B cell (primary cell): ENCODE results near the gene MAPK4. TPM values are rescaled to one million over a fixed set of nuclear protein-coding genes. Genes with fewer than 3 reads are reported as not detected.
"Not testable (repeated sequence)": the region's sequence is repeated elsewhere in the genome, so short reads cannot be mapped to it uniquely, and the experiment has no call there.

Source experiments
- ATAC-seq: fragments of 200-7000 bp; cut with Tn5 transposase; one replicate; pipeline ENCODE4 v1.10.0; 2021; ENCODE audit warnings: low read depth, mild to moderate bottlenecking, moderate number of reproducible peaks, moderate library complexity
- CTCF ChIA-PET: fragments of 350-600 bp; sonication (Branson Sonifier 250); formaldehyde crosslinking; loops from one replicate; lab custom pipeline; 2021; ENCODE audit warnings: antibody characterized with exemption, inconsistent platforms; lab: Charles Lee
- POLR2A ChIA-PET: fragments of 350-600 bp; sonication (Branson Sonifier 250); formaldehyde crosslinking; loops from one replicate; lab custom pipeline; 2021; ENCODE audit warnings: antibody characterized with exemption; lab: Charles Lee
- DNase-seq: peaks from one replicate; pipeline ENCODE4 v3.0.0; 2013
- H2AFZ ChIP-seq: 2 replicates; pipeline ENCODE4 v1.6.1; 2012; ENCODE audit warnings: mild to moderate bottlenecking, low read depth, low read length; ENCODE audit not compliant: insufficient read depth, poor library complexity, severe bottlenecking
- H3K27ac ChIP-seq, 2 donors: 1 replicate in 1 of 2; 2 replicates in 1 of 2; pipeline ENCODE4 v1.5.1; 2012 to 2013; ENCODE audit warnings: low read length in 2 of 2, mild to moderate bottlenecking in 2 of 2, moderate library complexity in 1 of 2
- H3K27me3 ChIP-seq, 4 experiments: fragments of 200-600 bp in 1 of 4; sonication (generic) in 1 of 4; replicated peaks in 1 of 4; 1 replicate in 2 of 4; 2 replicates in 2 of 4; pipeline versions ENCODE4 v1.6.1 to v1.7.0; 2013 to 2016; ENCODE audit warnings: low read length in 3 of 4, mild to moderate bottlenecking in 2 of 4, mixed read lengths in 1 of 4, moderate library complexity in 1 of 4; ENCODE audit not compliant: insufficient read depth in 4 of 4, control insufficient read depth in 3 of 4; ENCODE audit errors: control extremely low read depth in 1 of 4
- H3K36me3 ChIP-seq, 2 experiments: replicated peaks in 1 of 2; 1 replicate in 1 of 2; 2 replicates in 1 of 2; pipeline versions ENCODE4 v1.6.1 to v1.7.1; 2013; ENCODE audit warnings: low read length in 1 of 2; ENCODE audit not compliant: insufficient read depth in 2 of 2, control insufficient read depth in 1 of 2; ENCODE audit errors: control extremely low read depth in 1 of 2, extremely low read depth in 1 of 2
- H3K4me1 ChIP-seq, 2 donors: fragments of 200-600 bp in 1 of 2; sonication (generic) in 1 of 2; 1 replicate in 1 of 2; 2 replicates in 1 of 2; pipeline versions ENCODE4 v1.5.1 to v1.6.1; 2013 to 2017; ENCODE audit warnings: low read length in 2 of 2; ENCODE audit not compliant: control insufficient read depth in 2 of 2, insufficient read depth in 2 of 2
- H3K4me2 ChIP-seq: replicated peaks from 2 replicates; pipeline ENCODE3; 2012; ENCODE audit warnings: mild to moderate bottlenecking, low read depth, low read length; ENCODE audit not compliant: poor library complexity, severe bottlenecking
- H3K4me3 ChIP-seq, 5 experiments: fragments of 200-600 bp in 1 of 5; sonication (generic) in 1 of 5; 1 replicate in 3 of 5; 2 replicates in 2 of 5; pipeline versions ENCODE4 v1.5.1 to v1.7.0; 2011 to 2016; ENCODE audit warnings: low read length in 4 of 5, mild to moderate bottlenecking in 4 of 5, low read depth in 2 of 5, control low read depth in 1 of 5, moderate library complexity in 1 of 5; ENCODE audit not compliant: insufficient read depth in 1 of 5; ENCODE audit errors: control extremely low read depth in 1 of 5, extremely low read depth in 1 of 5
- H3K79me2 ChIP-seq: fragments of 200-600 bp; sonication (generic); one replicate; pipeline ENCODE4 v1.6.0; 2016; ENCODE audit warnings: low read length; ENCODE audit not compliant: control insufficient read depth, insufficient read depth
- H3K9ac ChIP-seq: fragments of 200-600 bp; sonication (generic); 2 replicates; pipeline ENCODE4 v1.6.1; 2017; ENCODE audit warnings: mild to moderate bottlenecking, low read length, moderate library complexity
- H3K9me3 ChIP-seq, 3 donors: one replicate each; pipeline versions ENCODE4 v1.6.1 to v1.7.1; 2013; ENCODE audit warnings: low read length in 2 of 3; ENCODE audit not compliant: control insufficient read depth in 2 of 3, insufficient read depth in 1 of 3; ENCODE audit errors: control extremely low read depth in 1 of 3
- H4K20me1 ChIP-seq: 2 replicates; pipeline ENCODE4 v1.6.0; 2012; ENCODE audit warnings: mild to moderate bottlenecking, low read length; ENCODE audit not compliant: insufficient read depth, control insufficient read depth, poor library complexity, severe bottlenecking
- H3K27ac Mint-ChIP-seq: one replicate; pipeline ENCODE4 v1.8.0; 2021; ENCODE audit warnings: mixed read lengths
- H3K27me3 Mint-ChIP-seq: one replicate; pipeline ENCODE4 v1.8.0; 2021; ENCODE audit warnings: mixed read lengths
- H3K4me1 Mint-ChIP-seq: one replicate; pipeline ENCODE4 v1.8.0; 2021; ENCODE audit warnings: mixed read lengths
- H3K4me3 Mint-ChIP-seq: one replicate; pipeline ENCODE4 v1.8.0; 2021; ENCODE audit warnings: mixed read lengths
- H3K9me3 Mint-ChIP-seq: one replicate; pipeline ENCODE4 v1.8.0; 2022; ENCODE audit warnings: mixed read lengths; ENCODE audit not compliant: insufficient read depth
- EZH2 ChIP-seq: IDR thresholded peaks from 2 replicates; pipeline ENCODE4 v1.6.1; 2012; ENCODE audit warnings: borderline replicate concordance, low read depth, mild to moderate bottlenecking, moderate library complexity, low read length; ENCODE audit not compliant: insufficient read depth, poor library complexity, severe bottlenecking
- WGBS: methylation state at CpG from one replicate; pipeline ENCODE4 v1.1.5; 2013; ENCODE audit warnings: missing lambda C conversion rate; ENCODE audit not compliant: insufficient coverage; 5-methylcytosine and 5-hydroxymethylcytosine counted together
- intact Hi-C: fragments of 100-400 bp; cut with micrococcal nuclease; formaldehyde crosslinking; loops from one replicate; pipeline ENCODE4 v1.10.0; 2022
- polyA plus RNA-seq: library from polyadenylated mRNA; depleted of rRNA; stranded (reverse); fragments of >200 nt; gene quantifications from 2 replicates; pipeline ENCODE4 v1.2.3, GENCODE V29; 2012
- total RNA-seq, 2 donors: library from RNA; stranded (reverse); fragments of 120-200 nt in 1 of 2; gene quantifications; 1 replicate in 1 of 2; 2 replicates in 1 of 2; pipeline versions ENCODE4 v1.2.3 to v1.2.4, GENCODE V29; 2013 to 2022
- TF ChIP-seq, protein P1 (sequence below): fragments of 200-600 bp; IDR thresholded peaks from one replicate; pipeline ENCODE4 v1.8.0; 2022; ENCODE audit warnings: antibody characterized with exemption, mild to moderate bottlenecking

Gene MAPK4
- total and polyA plus RNA-seq, 2 donors (not counting 1 experiment from before 2014, with no cell fraction given), result not detected

DNA sequence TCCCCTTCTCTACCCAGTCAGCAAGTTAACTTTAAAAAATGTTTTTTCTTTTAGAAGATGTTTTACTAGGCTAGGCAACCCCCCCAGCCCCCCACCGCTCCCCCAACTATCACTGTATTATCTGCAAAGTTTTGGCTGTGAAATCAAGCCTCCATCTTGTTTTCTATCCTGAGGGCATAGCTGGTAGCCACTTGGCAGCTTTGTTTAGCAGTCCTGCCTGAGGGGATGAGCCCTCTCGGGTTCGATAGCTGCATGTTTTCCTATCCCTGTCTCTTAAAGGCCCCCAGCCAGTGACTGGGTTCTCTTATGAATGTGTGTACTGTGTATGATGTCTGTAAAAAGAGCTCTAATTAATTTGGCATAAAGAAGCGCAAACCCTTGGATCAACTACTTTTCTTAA, 216.5 kb downstream of the MAPK4 start:
- Histone ChIP-seq H3K79me2 (no peaks in the 10 kb centered on the region), H3K4me2 (no peak overlapping the region), H3K36me3 (no peaks in the 10 kb centered on the region), H3K9me3 (peaks cover 1 to 8% (median 3%) of the 10 kb centered on the region in 3 donors), H3K27me3 (no peaks in the 10 kb centered on the region), H3K4me3 (no peak overlapping the region), H3K27ac (no peak overlapping the region), H4K20me1 (no peaks in the 10 kb centered on the region), H2AFZ (no peak overlapping the region), H3K4me1 (no peaks in the 10 kb centered on the region), H3K9ac (no peak overlapping the region)
- Mint-ChIP-seq H3K27me3 (peaks cover 14% of the 10 kb centered on the region), H3K4me3 (no peak overlapping the region), H3K4me1 (no peaks in the 10 kb centered on the region), H3K27ac (no peak overlapping the region), H3K9me3 (peaks cover 2% of the 10 kb centered on the region)
- no peak for ATAC-seq
- intact Hi-C loops, result no loop called here
- no peak for DNase-seq
- POLR2A ChIA-PET, result no interaction called here
- TF ChIP-seq EZH2, result no peak
- TF ChIP-seq, protein P1, sequence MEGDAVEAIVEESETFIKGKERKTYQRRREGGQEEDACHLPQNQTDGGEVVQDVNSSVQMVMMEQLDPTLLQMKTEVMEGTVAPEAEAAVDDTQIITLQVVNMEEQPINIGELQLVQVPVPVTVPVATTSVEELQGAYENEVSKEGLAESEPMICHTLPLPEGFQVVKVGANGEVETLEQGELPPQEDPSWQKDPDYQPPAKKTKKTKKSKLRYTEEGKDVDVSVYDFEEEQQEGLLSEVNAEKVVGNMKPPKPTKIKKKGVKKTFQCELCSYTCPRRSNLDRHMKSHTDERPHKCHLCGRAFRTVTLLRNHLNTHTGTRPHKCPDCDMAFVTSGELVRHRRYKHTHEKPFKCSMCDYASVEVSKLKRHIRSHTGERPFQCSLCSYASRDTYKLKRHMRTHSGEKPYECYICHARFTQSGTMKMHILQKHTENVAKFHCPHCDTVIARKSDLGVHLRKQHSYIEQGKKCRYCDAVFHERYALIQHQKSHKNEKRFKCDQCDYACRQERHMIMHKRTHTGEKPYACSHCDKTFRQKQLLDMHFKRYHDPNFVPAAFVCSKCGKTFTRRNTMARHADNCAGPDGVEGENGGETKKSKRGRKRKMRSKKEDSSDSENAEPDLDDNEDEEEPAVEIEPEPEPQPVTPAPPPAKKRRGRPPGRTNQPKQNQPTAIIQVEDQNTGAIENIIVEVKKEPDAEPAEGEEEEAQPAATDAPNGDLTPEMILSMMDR, result no peak
- CTCF ChIA-PET, result no interaction called here
- 100% methylated on average over 1 of the region's 4 CpGs for WGBS

DNA sequence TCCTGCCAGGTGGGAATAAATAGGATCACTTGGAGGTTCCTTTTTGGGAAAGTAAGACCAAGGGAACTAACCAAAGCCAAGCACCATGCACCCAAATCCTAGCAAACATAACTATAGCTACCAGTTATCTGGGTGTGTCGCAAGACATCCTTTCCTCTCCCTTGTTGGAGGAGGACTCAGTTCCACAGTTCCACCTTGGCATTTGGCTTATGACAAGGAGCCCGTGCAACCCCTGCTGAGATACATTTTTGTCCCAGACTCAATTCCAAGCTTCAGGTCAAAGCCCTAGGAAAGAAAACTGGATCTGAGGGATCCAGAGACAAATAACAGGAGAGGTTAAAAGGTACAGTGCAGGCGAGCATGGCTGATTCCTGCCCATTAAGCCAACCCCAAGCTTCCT, 219.1 kb downstream of the MAPK4 start:
- H3K36me3 ChIP-seq, H3K4me1 Mint-ChIP-seq, H3K9me3 Mint-ChIP-seq, H3K4me3 ChIP-seq, POLR2A ChIA-PET, H3K27ac Mint-ChIP-seq, H2AFZ ChIP-seq, H4K20me1 ChIP-seq, H3K4me2 ChIP-seq, DNase-seq, H3K9me3 ChIP-seq, CTCF ChIA-PET, H3K79me2 ChIP-seq, intact Hi-C loops, H3K4me3 Mint-ChIP-seq, ATAC-seq, H3K4me1 ChIP-seq, H3K27ac ChIP-seq, H3K27me3 ChIP-seq, H3K9ac ChIP-seq: not testable (repeated sequence)
- WGBS, result 100% methylated on average over 2 of the region's 3 CpGs
- peaks cover 23% of the 10 kb centered on the region for H3K27me3 Mint-ChIP-seq

Other genes with a start within 250 kb of the MAPK4 start
- gene SKA1, start 185.0 kb upstream of the MAPK4 start, total RNA-seq, result 0.52 and 0.66 TPM in 2 replicates
- 0.28 and 0.82 TPM in 2 replicates for gene SKA1, start 185.0 kb upstream of the MAPK4 start, polyA plus RNA-seq